ENCODE results near the gene CHMP3.

GRCh38 chr2:86499326-86499725 lies 63.9 kb downstream of the CHMP3 start:
- TF ChIP-seq CTCF (IDR thresholded peaks at IDR 0.05) (no peak), POLR2A (IDR thresholded peaks at IDR 0.05) (no peak)

All from body of pancreas (tissue), 4 donors.